HG02981 (cell line): ENCODE results near the gene ALG5.

ENCODE experiments used
- ATAC-seq: cut with Tn5 transposase; IDR thresholded peaks from one replicate; pipeline ENCODE4 v1.9.1; 2021; ENCODE audit warnings: mild to moderate bottlenecking, moderate library complexity; ENCODE audit not compliant: unreplicated experiment

ALG5 gene

GRCh38 chr13:36999054-36999714, at the start of gene ALG5:
ALG5 (minus strand) TSS chr13:36999340; CDS start chr13:36999300, 40 bp downstream.
- ATAC-seq = peak; percentile 66

GRCh38 chr13:37047846-37048245, 48.7 kb upstream of the ALG5 start:
- no peak for ATAC-seq

- no peak for ATAC-seq
Measured at GRCh38 chr13:37047032-37047431, 47.9 kb upstream of the ALG5 start.

- no peak for ATAC-seq
Measured at GRCh38 chr13:37046062-37046461, 46.9 kb upstream of the ALG5 start.

GRCh38 chr13:37040789-37041188, 41.6 kb upstream of the ALG5 start:
- no peak for ATAC-seq

- no peak for ATAC-seq
Measured at GRCh38 chr13:37039896-37040295, 40.8 kb upstream of the ALG5 start.

- ATAC-seq = no peak
Measured at GRCh38 chr13:37037241-37037640, 38.1 kb upstream of the ALG5 start.

GRCh38 chr13:37029617-37030016, 30.5 kb upstream of the ALG5 start:
- ATAC-seq = no peak

GRCh38 chr13:37027639-37028038, 28.5 kb upstream of the ALG5 start:
- ATAC-seq = no peak

GRCh38 chr13:37026771-37027170, 27.6 kb upstream of the ALG5 start:
- ATAC-seq = no peak

GRCh38 chr13:37023871-37024270, 24.7 kb upstream of the ALG5 start:
- ATAC-seq = no peak

GRCh38 chr13:37014609-37015008, 15.5 kb upstream of the ALG5 start:
- no peak for ATAC-seq

- no peak for ATAC-seq
Measured at GRCh38 chr13:37011788-37012187, 12.6 kb upstream of the ALG5 start.

GRCh38 chr13:37011002-37011401, 11.9 kb upstream of the ALG5 start:
- ATAC-seq = no peak

GRCh38 chr13:37010424-37010823, 11.3 kb upstream of the ALG5 start:
- ATAC-seq = no peak

GRCh38 chr13:37009692-37010091, 10.6 kb upstream of the ALG5 start:
- no peak for ATAC-seq

GRCh38 chr13:37001921-37002250, 2.7 kb upstream of the ALG5 start:
- no peak for ATAC-seq

- no peak for ATAC-seq
Measured at GRCh38 chr13:36998624-36999041, 507 bp downstream of the ALG5 start.

- ATAC-seq = no peak
Measured at GRCh38 chr13:36997716-36998427, 1.3 kb downstream of the ALG5 start.

GRCh38 chr13:36992362-36992761, 6.8 kb downstream of the ALG5 start:
- no peak for ATAC-seq

GRCh38 chr13:36986462-36987240, 12.5 kb downstream of the ALG5 start:
- no peak for ATAC-seq

- no peak for ATAC-seq
Measured at GRCh38 chr13:36981156-36981743, 17.9 kb downstream of the ALG5 start.
